Ascending aorta (tissue), 2 donors: ENCODE measurements around the gene PARD3B. TPM values are rescaled to one million over a fixed set of nuclear protein-coding genes. Genes with fewer than 3 reads are reported as not detected.

ENCODE experiments used
- DNase-seq, 2 donors: peaks; one replicate each; pipeline ENCODE4 v3.0.0-alpha.2; 2019; ENCODE audit warnings: low spot score in 2 of 2
- H3K27ac ChIP-seq, 2 donors: fragments of 200-600 bp; sonication (generic); one replicate each; pipeline ENCODE4 v1.5.1; 2016 to 2017; ENCODE audit warnings: mild to moderate bottlenecking in 1 of 2
- H3K27me3 ChIP-seq: fragments of 200-600 bp; sonication (generic); one replicate; pipeline ENCODE4 v1.5.1; 2017
- H3K36me3 ChIP-seq, 2 donors: fragments of 200-600 bp; sonication (generic); one replicate each; pipeline ENCODE4 v1.5.1; 2016
- H3K4me1 ChIP-seq, 2 donors: fragments of 200-600 bp; sonication (generic); one replicate each; pipeline ENCODE4 v1.5.1; 2016 to 2017; ENCODE audit warnings: mild to moderate bottlenecking in 1 of 2
- H3K4me3 ChIP-seq, 2 donors: fragments of 200-600 bp; sonication (generic); one replicate each; pipeline ENCODE4 v1.5.1; 2016 to 2017; ENCODE audit warnings: mild to moderate bottlenecking in 1 of 2
- H3K9me3 ChIP-seq, 2 donors: fragments of 200-600 bp; sonication (generic); one replicate each; pipeline ENCODE4 v1.5.1; 2016
- intact Hi-C: fragments of 100-400 bp; cut with DNase I; formaldehyde crosslinking; loops from one replicate; pipeline ENCODE4 v1.15.1; 2023
- total RNA-seq: library from RNA; depleted of rRNA; stranded (reverse); fragments of >200 nt; gene quantifications from one replicate; pipeline ENCODE4 v1.1.0, GENCODE V29; 2016
- TF ChIP-seq, protein P1 (sequence below), 3 experiments: fragments of 200-600 bp in 2 of 3; fragments of 450-650 bp in 1 of 3; sonication (generic) in 2 of 3; IDR thresholded peaks; one replicate each; pipeline ENCODE4 v1.5.1; 2016 to 2019; ENCODE audit warnings: antibody characterized with exemption in 3 of 3, mild to moderate bottlenecking in 1 of 3, moderate library complexity in 1 of 3

PARD3B gene
- total RNA-seq, 1 donor from 2014 or later = 9.5 TPM

DNA sequence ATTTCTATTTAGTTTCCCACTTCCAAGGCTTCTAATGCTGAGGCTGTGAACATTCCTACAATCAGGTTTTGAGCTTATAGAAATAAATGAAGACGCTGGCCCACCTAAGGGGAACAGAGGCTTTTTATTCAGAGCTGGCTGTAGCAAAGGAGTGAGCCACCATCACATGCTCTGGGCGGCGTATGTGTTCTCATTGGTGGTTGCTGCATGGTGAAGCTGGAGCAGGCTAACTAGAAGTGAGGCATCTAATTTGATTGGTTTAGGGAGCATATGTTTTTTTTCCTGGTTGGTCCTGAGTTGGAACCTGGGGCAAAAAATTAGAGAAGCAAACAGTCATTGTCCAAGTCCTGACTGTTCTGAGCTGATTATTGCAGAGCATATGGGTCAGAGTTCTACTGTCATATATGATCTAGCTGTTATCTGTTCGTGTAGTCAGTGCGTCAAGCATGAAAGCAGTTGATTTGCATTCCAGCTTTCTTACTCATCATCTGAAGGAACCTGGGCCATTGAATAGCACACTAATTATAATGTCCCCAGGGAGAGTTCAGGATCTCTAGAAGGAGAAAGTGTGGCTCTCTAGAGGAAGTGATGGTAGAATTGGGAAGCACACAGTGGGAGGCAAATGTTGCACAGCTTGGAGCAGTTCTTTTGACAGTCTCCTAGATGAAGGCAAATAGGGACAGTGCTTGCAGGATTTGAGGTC lies 279.6 kb downstream of the PARD3B start:
- DNase-seq = no peak
- H3K4me1 ChIP-seq = no peaks in the 10 kb centered on the region
- TF ChIP-seq, protein P1, sequence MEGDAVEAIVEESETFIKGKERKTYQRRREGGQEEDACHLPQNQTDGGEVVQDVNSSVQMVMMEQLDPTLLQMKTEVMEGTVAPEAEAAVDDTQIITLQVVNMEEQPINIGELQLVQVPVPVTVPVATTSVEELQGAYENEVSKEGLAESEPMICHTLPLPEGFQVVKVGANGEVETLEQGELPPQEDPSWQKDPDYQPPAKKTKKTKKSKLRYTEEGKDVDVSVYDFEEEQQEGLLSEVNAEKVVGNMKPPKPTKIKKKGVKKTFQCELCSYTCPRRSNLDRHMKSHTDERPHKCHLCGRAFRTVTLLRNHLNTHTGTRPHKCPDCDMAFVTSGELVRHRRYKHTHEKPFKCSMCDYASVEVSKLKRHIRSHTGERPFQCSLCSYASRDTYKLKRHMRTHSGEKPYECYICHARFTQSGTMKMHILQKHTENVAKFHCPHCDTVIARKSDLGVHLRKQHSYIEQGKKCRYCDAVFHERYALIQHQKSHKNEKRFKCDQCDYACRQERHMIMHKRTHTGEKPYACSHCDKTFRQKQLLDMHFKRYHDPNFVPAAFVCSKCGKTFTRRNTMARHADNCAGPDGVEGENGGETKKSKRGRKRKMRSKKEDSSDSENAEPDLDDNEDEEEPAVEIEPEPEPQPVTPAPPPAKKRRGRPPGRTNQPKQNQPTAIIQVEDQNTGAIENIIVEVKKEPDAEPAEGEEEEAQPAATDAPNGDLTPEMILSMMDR (IDR thresholded peaks at IDR 0.05) = no peak
- H3K27me3 ChIP-seq = no peaks in the 10 kb centered on the region
- H3K9me3 ChIP-seq = no peaks in the 10 kb centered on the region
- intact Hi-C loops = no loop called here
- H3K27ac ChIP-seq = no peak overlapping the region
- no peaks in the 10 kb centered on the region for H3K36me3 ChIP-seq
- H3K4me3 ChIP-seq = no peak overlapping the region

DNA sequence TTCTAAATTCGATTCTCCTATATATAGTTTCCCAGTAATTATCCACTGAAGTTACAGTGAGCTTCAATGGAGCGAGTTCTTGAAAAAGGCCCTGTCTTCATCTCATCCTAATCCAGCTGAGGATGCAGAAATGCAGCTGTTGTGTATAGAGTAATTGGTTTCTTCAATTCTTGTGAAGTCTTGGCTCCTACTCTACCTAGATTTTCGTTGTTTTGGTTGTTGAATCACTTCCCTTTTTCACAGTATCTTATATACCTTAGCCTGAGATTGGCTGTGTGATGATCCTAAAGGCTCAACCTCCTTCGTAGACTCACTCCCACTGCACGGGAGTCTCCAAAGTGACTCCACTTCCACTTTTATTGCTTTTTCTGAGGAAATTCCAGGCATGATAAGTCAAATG lies 280.4 kb downstream of the PARD3B start:
- no peak overlapping the region for H3K27ac ChIP-seq
- DNase-seq = no peak
- TF ChIP-seq, protein P1 (IDR thresholded peaks at IDR 0.05) = no peak
- H3K4me3 ChIP-seq = no peak overlapping the region
- no peaks in the 10 kb centered on the region for H3K36me3 ChIP-seq
- no peaks in the 10 kb centered on the region for H3K27me3 ChIP-seq
- intact Hi-C loops = no loop called here
- no peaks in the 10 kb centered on the region for H3K9me3 ChIP-seq
- no peaks in the 10 kb centered on the region for H3K4me1 ChIP-seq

DNA sequence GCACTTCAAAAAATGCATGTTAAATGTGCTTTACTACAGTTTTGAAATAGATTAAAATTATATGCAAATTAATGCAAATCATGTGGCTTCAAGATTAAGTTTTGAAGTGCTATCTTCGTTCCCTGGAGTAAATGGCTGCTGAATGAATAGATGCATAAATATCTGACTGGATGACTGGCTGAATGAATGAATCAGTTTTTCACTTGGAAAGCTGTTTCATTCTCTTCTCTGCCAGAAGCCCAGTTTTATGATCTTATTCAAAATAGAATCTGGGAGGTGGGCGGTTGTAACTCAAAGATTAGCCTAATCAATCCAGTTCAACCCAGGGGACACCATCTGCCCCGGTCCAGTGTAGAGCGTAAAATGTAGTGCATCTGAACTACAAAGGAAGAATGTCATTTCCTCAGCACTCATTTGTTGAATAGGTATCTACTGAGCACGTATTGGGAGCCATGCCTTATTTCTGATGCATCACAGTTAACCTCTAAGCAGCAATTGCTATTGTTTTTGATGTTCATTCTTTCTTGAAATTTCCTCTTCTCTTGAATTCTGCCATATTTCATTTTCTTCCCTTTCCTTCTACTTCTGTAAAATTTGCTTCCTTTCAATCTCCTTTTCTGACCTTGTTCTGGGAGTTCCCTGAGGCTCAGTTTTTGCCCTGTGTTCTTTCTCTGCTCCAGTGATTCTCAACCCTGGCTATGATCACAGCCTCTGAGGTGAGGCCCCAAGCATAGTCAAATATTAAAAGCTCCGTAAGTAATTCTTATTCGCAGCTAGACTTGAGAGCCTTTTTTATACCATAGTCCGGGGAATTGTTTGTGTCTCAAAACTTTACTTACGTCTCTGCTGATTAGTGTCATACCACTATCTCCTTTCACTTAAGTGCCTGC lies 282.7 kb downstream of the PARD3B start:
- H3K36me3 ChIP-seq = no peaks in the 10 kb centered on the region
- H3K27me3 ChIP-seq = no peaks in the 10 kb centered on the region
- H3K27ac ChIP-seq = no peak overlapping the region
- no peak overlapping the region for H3K4me3 ChIP-seq
- no peaks in the 10 kb centered on the region for H3K9me3 ChIP-seq
- no peak for DNase-seq
- H3K4me1 ChIP-seq = no peaks in the 10 kb centered on the region
- intact Hi-C loops = no loop called here
- TF ChIP-seq, protein P1 (IDR thresholded peaks at IDR 0.05) = no peak

DNA sequence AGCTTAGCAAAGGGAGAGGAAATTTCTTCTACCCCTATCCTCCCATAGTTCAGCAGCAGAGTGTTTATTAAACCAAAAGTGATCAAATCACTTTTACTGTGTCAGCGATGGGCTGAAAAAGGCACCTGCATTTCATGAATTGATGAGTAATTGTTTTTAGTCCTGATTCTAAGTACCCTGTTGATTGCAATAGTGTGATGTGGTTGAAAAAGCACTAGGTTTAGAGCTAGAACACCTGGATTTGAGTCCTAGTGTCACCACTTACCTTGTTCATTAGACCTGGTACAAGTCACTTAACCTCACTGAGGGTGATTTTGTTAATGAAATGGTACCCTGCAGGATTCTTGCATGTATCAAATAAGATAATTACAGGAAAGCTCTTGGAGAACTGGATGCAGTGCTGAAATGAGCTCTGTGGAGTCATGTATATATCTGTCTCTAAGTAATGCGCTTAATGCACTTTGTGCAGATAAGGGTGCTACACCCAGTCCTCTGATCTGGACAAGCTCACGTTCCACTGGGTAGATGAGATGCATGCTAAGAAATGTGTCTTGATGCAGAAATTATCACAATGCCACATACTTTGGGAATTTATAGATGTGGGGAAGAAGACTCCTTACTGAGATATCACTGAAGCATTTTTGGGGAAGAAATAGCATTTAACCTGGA lies 289.6 kb downstream of the PARD3B start:
- intact Hi-C loops = no loop called here
- Histone ChIP-seq H3K27ac (no peak overlapping the region), H3K36me3 (no peaks in the 10 kb centered on the region), H3K27me3 (no peaks in the 10 kb centered on the region), H3K4me3 (no peak overlapping the region), H3K4me1 (no peaks in the 10 kb centered on the region), H3K9me3 (no peaks in the 10 kb centered on the region)
- TF ChIP-seq, protein P1 (IDR thresholded peaks at IDR 0.05) = no peak
- no peak for DNase-seq

DNA sequence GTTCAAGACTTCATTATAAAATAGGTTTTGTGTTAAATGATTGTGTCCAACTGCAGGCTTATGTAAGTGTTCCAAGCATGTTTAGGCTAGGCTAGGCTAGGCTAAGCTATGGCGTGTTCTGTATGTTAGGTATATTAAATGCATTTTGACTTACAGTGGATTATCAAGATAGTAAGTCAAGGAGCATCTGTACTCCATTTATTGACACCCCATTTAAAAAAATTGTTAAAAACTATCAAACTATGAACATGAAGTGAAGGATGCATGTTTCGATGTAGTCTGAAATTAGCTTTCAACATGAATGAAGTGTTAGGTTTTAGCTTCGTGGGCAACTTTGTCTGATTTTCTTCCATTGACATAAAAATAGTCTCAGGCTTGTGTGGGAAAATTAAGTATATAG lies 290.5 kb downstream of the PARD3B start:
- intact Hi-C loops = no loop called here
- DNase-seq = no peak
- no peak overlapping the region for H3K4me3 ChIP-seq
- no peak overlapping the region for H3K27ac ChIP-seq
- H3K9me3 ChIP-seq = no peaks in the 10 kb centered on the region
- TF ChIP-seq, protein P1 (IDR thresholded peaks at IDR 0.05) = no peak
- no peaks in the 10 kb centered on the region for H3K4me1 ChIP-seq
- no peaks in the 10 kb centered on the region for H3K27me3 ChIP-seq
- no peaks in the 10 kb centered on the region for H3K36me3 ChIP-seq
